Natural killer cell treated with Interleukin-12 subunit alpha and Interleukin-12 subunit beta and Interleukin-15 and Interleukin-18, amount 100 ng/mL, for 72 hours (primary cell): ENCODE data around the gene PLCG1. TPM values are rescaled to one million over a fixed set of nuclear protein-coding genes. Genes with fewer than 3 reads are reported as not detected.

ENCODE experiments used
- ATAC-seq, 2 donors: fragments of 150-1000 bp; cut with Tn5 transposase in 1 of 2; sonication (Bioruptor Pico), chemical (Tn5 transposase) in 1 of 2; 2 replicates each; pipeline ENCODE4 v1.10.0; 2021
- DNase-seq: peaks from one replicate; pipeline ENCODE4 v3.0.0; 2022; ENCODE audit warnings: low spot score
- H3K27ac Mint-ChIP-seq, 2 donors: 1 replicate in 1 of 2; 2 replicates in 1 of 2; pipeline ENCODE4 v1.8.0; 2022; ENCODE audit warnings: mixed read lengths in 2 of 2, mild to moderate bottlenecking in 1 of 2, moderate library complexity in 1 of 2
- H3K27me3 Mint-ChIP-seq, 2 donors: 1 replicate in 1 of 2; 2 replicates in 1 of 2; pipeline ENCODE4 v1.8.0; 2022; ENCODE audit warnings: mixed read lengths in 2 of 2
- H3K36me3 Mint-ChIP-seq: one replicate; pipeline ENCODE4 v1.8.0; 2022; ENCODE audit warnings: mixed read lengths
- H3K4me1 Mint-ChIP-seq, 2 donors: 1 replicate in 1 of 2; 2 replicates in 1 of 2; pipeline ENCODE4 v1.8.0; 2022; ENCODE audit warnings: low read depth in 2 of 2, mixed read lengths in 2 of 2, mild to moderate bottlenecking in 1 of 2
- H3K4me3 Mint-ChIP-seq: one replicate; pipeline ENCODE4 v1.8.0; 2022; ENCODE audit warnings: mixed read lengths
- H3K9me3 Mint-ChIP-seq: 2 replicates; pipeline ENCODE4 v1.8.0; 2022; ENCODE audit warnings: mixed read lengths
- total RNA-seq, 2 donors: library from RNA; stranded (reverse); gene quantifications; one replicate each; pipeline ENCODE4 v1.2.3, GENCODE V29; 2022

Gene PLCG1
- total RNA-seq, 2 donors from 2014 or later, result 54.6 to 114 TPM

- ATAC-seq (peak; percentile 55 to 60), DNase-seq (peak; percentile 53)
- H3K27me3 Mint-ChIP-seq, result no peaks in the 10 kb centered on the region
- no peaks in the 10 kb centered on the region for H3K9me3 Mint-ChIP-seq
- no peaks in the 10 kb centered on the region for H3K36me3 Mint-ChIP-seq
- peak overlapping the region; percentile 78 for H3K4me3 Mint-ChIP-seq
- peaks cover 81 to 90% of the 10 kb centered on the region in 2 donors for H3K4me1 Mint-ChIP-seq
- peak overlapping the region; percentile 49 to 70 for H3K27ac Mint-ChIP-seq
Observed at GRCh38 chr20:41142919-41143318, 5.6 kb downstream of the PLCG1 start.

GRCh38 chr20:41143354-41143753 lies 6.0 kb downstream of the PLCG1 start:
- ATAC-seq, result no peak
- Mint-ChIP-seq H3K27ac (peak overlapping the region; percentile 49 to 70), H3K36me3 (no peaks in the 10 kb centered on the region), H3K4me3 (peak overlapping the region; percentile 78), H3K27me3 (no peaks in the 10 kb centered on the region), H3K9me3 (no peaks in the 10 kb centered on the region), H3K4me1 (peaks cover 81 to 89% of the 10 kb centered on the region in 2 donors)
- DNase-seq, result peak; percentile 23

- no peak for ATAC-seq
- H3K4me3 Mint-ChIP-seq, result peak overlapping the region; percentile 34
- H3K36me3 Mint-ChIP-seq, result no peaks in the 10 kb centered on the region
Observed at GRCh38 chr20:41145317-41145716, 8.0 kb downstream of the PLCG1 start.

GRCh38 chr20:41145821-41146620 lies 8.7 kb downstream of the PLCG1 start:
- peak; percentile 51 for DNase-seq
- H3K4me1 Mint-ChIP-seq, result peaks cover 67 to 76% of the 10 kb centered on the region in 2 donors
- H3K36me3 Mint-ChIP-seq, result no peaks in the 10 kb centered on the region
- no peaks in the 10 kb centered on the region for H3K27me3 Mint-ChIP-seq
- no peak overlapping the region for H3K4me3 Mint-ChIP-seq
- no peaks in the 10 kb centered on the region for H3K9me3 Mint-ChIP-seq
- ATAC-seq, result no peak
- peak overlapping the region in 1 of 2 donors; percentile 35 for H3K27ac Mint-ChIP-seq

More at GRCh38 chr20:41145317-41145716, 8.0 kb downstream of the PLCG1 start:
- peak; percentile 20 for DNase-seq
- Mint-ChIP-seq H3K27me3 (no peaks in the 10 kb centered on the region), H3K27ac (no peak overlapping the region), H3K4me1 (peaks cover 68 to 77% of the 10 kb centered on the region in 2 donors), H3K9me3 (no peaks in the 10 kb centered on the region)

GRCh38 chr20:41147767-41148191 lies 10.4 kb downstream of the PLCG1 start:
- Mint-ChIP-seq H3K27ac (no peak overlapping the region), H3K27me3 (no peaks in the 10 kb centered on the region), H3K4me1 (peaks cover 69% of the 10 kb centered on the region in 2 donors), H3K36me3 (no peaks in the 10 kb centered on the region), H3K9me3 (no peaks in the 10 kb centered on the region), H3K4me3 (no peak overlapping the region)
- DNase-seq (peak; percentile 57), ATAC-seq (no peak)

- Mint-ChIP-seq H3K9me3 (no peaks in the 10 kb centered on the region), H3K4me1 (peaks cover 59 to 63% of the 10 kb centered on the region in 2 donors), H3K36me3 (no peaks in the 10 kb centered on the region), H3K27me3 (no peaks in the 10 kb centered on the region), H3K4me3 (no peak overlapping the region), H3K27ac (peak overlapping the region in 1 of 2 donors; percentile 47)
- no peak for ATAC-seq
- no peak for DNase-seq
Observed at GRCh38 chr20:41148942-41149341, 11.6 kb downstream of the PLCG1 start.

GRCh38 chr20:41150664-41151063 lies 13.3 kb downstream of the PLCG1 start:
- peak overlapping the region; percentile 10 to 31 for H3K27ac Mint-ChIP-seq
- H3K27me3 Mint-ChIP-seq, result no peaks in the 10 kb centered on the region
- no peak overlapping the region for H3K4me3 Mint-ChIP-seq
- DNase-seq (no peak), ATAC-seq (no peak)
- H3K9me3 Mint-ChIP-seq, result no peaks in the 10 kb centered on the region
- no peaks in the 10 kb centered on the region for H3K36me3 Mint-ChIP-seq
- H3K4me1 Mint-ChIP-seq, result peaks cover 54 to 59% of the 10 kb centered on the region in 2 donors

- H3K9me3 Mint-ChIP-seq, result no peaks in the 10 kb centered on the region
- no peaks in the 10 kb centered on the region for H3K36me3 Mint-ChIP-seq
- peak overlapping the region; percentile 10 to 31 for H3K27ac Mint-ChIP-seq
- DNase-seq, result no peak
- H3K27me3 Mint-ChIP-seq, result no peaks in the 10 kb centered on the region
- no peak overlapping the region for H3K4me3 Mint-ChIP-seq
- no peak for ATAC-seq
- H3K4me1 Mint-ChIP-seq, result peaks cover 56% of the 10 kb centered on the region in 2 donors
Observed at GRCh38 chr20:41151134-41151869, 14.0 kb downstream of the PLCG1 start.

- no peak for ATAC-seq
- H3K27me3 Mint-ChIP-seq, result no peaks in the 10 kb centered on the region
- H3K4me3 Mint-ChIP-seq, result no peak overlapping the region
- H3K9me3 Mint-ChIP-seq, result no peaks in the 10 kb centered on the region
- no peaks in the 10 kb centered on the region for H3K36me3 Mint-ChIP-seq
- DNase-seq, result no peak
- H3K27ac Mint-ChIP-seq, result peak overlapping the region; percentile 38 to 82
- peaks cover 57 to 58% of the 10 kb centered on the region in 2 donors for H3K4me1 Mint-ChIP-seq
Observed at GRCh38 chr20:41152108-41152757, 14.9 kb downstream of the PLCG1 start.

GRCh38 chr20:41154436-41155176 lies 17.3 kb downstream of the PLCG1 start:
- no peak for ATAC-seq
- Mint-ChIP-seq H3K4me1 (peaks cover 65 to 66% of the 10 kb centered on the region in 2 donors), H3K4me3 (no peak overlapping the region), H3K36me3 (no peaks in the 10 kb centered on the region), H3K27ac (peak overlapping the region; percentile 98 to 99), H3K9me3 (no peaks in the 10 kb centered on the region), H3K27me3 (no peaks in the 10 kb centered on the region)
- no peak for DNase-seq

- Mint-ChIP-seq H3K27ac (peak overlapping the region; percentile 98 to 99), H3K4me3 (no peak overlapping the region), H3K36me3 (no peaks in the 10 kb centered on the region), H3K27me3 (no peaks in the 10 kb centered on the region), H3K9me3 (no peaks in the 10 kb centered on the region), H3K4me1 (peaks cover 70 to 71% of the 10 kb centered on the region in 2 donors)
- ATAC-seq (no peak), DNase-seq (no peak)
Observed at GRCh38 chr20:41155261-41155660, 17.9 kb downstream of the PLCG1 start.

GRCh38 chr20:41158082-41158625 lies 20.8 kb downstream of the PLCG1 start:
- peak overlapping the region; percentile 98 to 99 for H3K27ac Mint-ChIP-seq
- H3K4me3 Mint-ChIP-seq, result peak overlapping the region; percentile 89
- H3K27me3 Mint-ChIP-seq, result no peaks in the 10 kb centered on the region
- DNase-seq (no peak), ATAC-seq (no peak)
- H3K9me3 Mint-ChIP-seq, result no peaks in the 10 kb centered on the region
- peaks cover 60 to 62% of the 10 kb centered on the region in 2 donors for H3K4me1 Mint-ChIP-seq
- peaks cover 9% of the 10 kb centered on the region for H3K36me3 Mint-ChIP-seq

- Mint-ChIP-seq H3K4me1 (peaks cover 52 to 63% of the 10 kb centered on the region in 2 donors), H3K9me3 (no peaks in the 10 kb centered on the region), H3K4me3 (no peak overlapping the region), H3K36me3 (peaks cover 19% of the 10 kb centered on the region), H3K27me3 (no peaks in the 10 kb centered on the region), H3K27ac (peak overlapping the region; percentile 98 to 99)
- no peak for DNase-seq
- no peak for ATAC-seq
Observed at GRCh38 chr20:41159547-41159946, 22.2 kb downstream of the PLCG1 start.
